HCT116 (cell line): ENCODE data around the gene ANKRD33.

Source experiments
- CTCF ChIP-seq, 3 experiments: fragments of 200-600 bp in 1 of 3; sonication (generic) in 1 of 3; IDR thresholded peaks in 2 of 3; conservative IDR thresholded peaks in 1 of 3; 2 replicates each; pipeline ENCODE4 v1.5.1; 2012 to 2017; ENCODE audit warnings: low read depth in 2 of 3, low read length in 2 of 3, antibody characterized with exemption in 1 of 3, borderline replicate concordance in 1 of 3, control low read depth in 1 of 3, mild to moderate bottlenecking in 1 of 3, mixed read lengths in 1 of 3, mixed run types in 1 of 3, moderate library complexity in 1 of 3; ENCODE audit not compliant: insufficient read depth in 1 of 3
- EZH2phosphoT487 ChIP-seq: fragments of 200-600 bp; IDR thresholded peaks from 2 replicates; pipeline ENCODE4 v1.6.1; 2018; ENCODE audit warnings: antibody characterized with exemption, borderline replicate concordance
- POLR2AphosphoS5 ChIP-seq: IDR thresholded peaks from 2 replicates; pipeline ENCODE4 v1.6.1; 2011; ENCODE audit warnings: mild to moderate bottlenecking, low read depth, low read length, moderate library complexity
- RAD21 ChIP-seq: IDR thresholded peaks from 2 replicates; pipeline ENCODE4 v1.6.1; 2012; ENCODE audit warnings: low read depth, mild to moderate bottlenecking
- SRF ChIP-seq: IDR thresholded peaks from 2 replicates; pipeline ENCODE4 v1.6.1; 2012; ENCODE audit warnings: low read depth
- YY1 ChIP-seq: IDR thresholded peaks from 2 replicates; pipeline ENCODE4 v1.6.1; 2011; ENCODE audit warnings: low read length, low read depth, moderate library complexity, mild to moderate bottlenecking; ENCODE audit not compliant: insufficient replicate concordance; ENCODE audit errors: extremely low read depth

DNA sequence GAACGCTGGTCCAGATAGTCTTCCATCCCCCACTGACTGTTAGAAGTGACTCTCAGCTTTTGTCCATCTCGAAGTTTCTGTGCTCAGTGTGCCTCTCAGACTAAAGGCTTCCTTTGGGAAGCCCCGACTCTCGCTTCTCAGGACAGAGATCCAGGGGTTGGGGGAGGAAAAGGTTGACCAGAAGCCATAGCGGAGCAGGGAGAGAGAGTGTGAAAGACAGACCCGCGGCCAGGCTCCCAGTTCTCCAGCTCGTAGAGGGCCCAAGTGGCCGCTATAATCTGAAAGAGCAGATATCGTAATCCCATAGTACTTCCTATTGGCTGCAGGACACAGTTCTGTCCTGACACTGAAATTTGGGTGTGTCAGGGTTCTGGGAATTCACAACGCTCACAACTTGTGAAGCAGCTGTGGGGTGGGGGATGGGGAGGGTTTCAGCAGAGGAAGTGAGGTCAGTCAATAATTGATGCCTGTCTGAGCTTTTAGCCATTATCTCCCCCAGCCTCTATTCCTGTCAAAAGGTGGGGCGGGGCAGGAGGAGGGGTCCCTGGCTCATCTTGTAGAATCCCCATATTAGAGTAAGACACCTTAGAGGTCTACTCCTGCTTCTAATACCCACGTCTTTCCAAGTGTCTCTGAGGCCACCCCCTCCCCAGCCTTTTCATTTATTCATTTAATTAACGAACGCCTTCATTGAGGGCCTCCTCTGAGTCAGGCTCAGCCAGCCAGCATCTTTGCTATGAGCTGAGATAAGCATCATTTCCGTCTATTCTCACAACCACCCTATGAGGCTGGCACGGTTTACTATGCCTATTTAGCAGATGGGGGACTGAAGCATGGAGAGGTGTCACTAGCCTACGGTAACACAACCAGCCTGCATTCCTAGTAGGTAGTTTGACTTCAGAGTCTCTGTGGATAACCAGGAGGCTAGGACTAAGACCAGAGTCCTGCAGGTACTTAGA lies 17.8 kb downstream of the ANKRD33 start:
- TF ChIP-seq RAD21 (no peak), EZH2phosphoT487 (no peak), POLR2AphosphoS5 (no peak), CTCF (IDR thresholded peaks at IDR 0.05 in 2 of 3, conservative IDR thresholded peaks at IDR 0.05 in 1 of 3; ENCODE audit: borderline replicate concordance in 1 of 3, insufficient read depth in 1 of 3, low read depth in 2 of 3, low read length in 2 of 3) (no peak), YY1 (no peak), SRF (no peak)
